ENCODE measurements around the gene MAPKAPK2.

DNA sequence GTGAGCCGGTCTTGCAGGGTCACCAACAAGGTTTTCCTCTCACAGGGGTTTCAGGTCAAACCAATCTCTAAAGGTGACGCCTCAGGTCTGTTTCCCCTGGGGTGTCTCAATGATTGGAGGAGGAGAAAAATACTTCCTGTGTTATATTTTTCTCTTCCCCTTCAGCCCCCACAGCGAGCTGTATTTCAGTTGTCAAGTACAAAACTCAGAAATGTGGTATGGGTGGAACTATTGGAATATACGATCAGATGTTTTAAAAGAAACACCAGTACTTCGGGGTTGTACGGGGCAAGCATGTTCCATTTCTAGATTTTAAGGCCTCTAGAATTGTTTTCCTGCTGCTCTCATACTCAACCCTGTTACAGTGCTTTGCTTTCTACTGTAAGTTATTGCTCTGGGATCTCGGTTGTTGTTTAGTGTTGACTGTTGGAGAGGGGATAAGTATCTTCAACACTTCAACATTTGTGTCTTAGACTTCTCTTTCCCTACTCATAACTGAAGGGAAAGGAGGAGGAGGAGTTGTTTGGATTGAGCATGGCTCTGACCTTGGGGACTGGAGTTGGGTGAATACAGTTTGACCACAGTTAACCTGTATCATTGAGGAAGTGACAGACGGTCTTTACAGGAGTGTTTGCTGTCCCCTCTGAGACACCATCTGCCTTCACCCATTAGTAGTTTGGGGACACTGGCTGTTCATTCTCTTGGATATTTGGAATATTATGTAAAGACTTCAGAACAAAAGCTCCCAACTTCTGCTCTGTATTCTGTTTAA, 2.0 kb downstream of the MAPKAPK2 start:
- TF ChIP-seq, protein P1, sequence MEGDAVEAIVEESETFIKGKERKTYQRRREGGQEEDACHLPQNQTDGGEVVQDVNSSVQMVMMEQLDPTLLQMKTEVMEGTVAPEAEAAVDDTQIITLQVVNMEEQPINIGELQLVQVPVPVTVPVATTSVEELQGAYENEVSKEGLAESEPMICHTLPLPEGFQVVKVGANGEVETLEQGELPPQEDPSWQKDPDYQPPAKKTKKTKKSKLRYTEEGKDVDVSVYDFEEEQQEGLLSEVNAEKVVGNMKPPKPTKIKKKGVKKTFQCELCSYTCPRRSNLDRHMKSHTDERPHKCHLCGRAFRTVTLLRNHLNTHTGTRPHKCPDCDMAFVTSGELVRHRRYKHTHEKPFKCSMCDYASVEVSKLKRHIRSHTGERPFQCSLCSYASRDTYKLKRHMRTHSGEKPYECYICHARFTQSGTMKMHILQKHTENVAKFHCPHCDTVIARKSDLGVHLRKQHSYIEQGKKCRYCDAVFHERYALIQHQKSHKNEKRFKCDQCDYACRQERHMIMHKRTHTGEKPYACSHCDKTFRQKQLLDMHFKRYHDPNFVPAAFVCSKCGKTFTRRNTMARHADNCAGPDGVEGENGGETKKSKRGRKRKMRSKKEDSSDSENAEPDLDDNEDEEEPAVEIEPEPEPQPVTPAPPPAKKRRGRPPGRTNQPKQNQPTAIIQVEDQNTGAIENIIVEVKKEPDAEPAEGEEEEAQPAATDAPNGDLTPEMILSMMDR (IDR thresholded peaks at IDR 0.05 in 4 of 5, conservative IDR thresholded peaks at IDR 0.05 in 1 of 5), result no peak
- no peak for TF ChIP-seq POLR2A (IDR thresholded peaks at IDR 0.05)
